CD14-positive monocyte (primary cell): ENCODE data around the gene TCF25. TPM values are rescaled to one million over a fixed set of nuclear protein-coding genes. Genes with fewer than 3 reads are reported as not detected.

Source experiments
- DNase-seq, 3 donors: peaks; one replicate each; pipeline ENCODE4 v3.0.0-alpha.2; 2011 to 2022
- H2AFZ ChIP-seq: 2 replicates; pipeline ENCODE4 v1.6.0; 2012; ENCODE audit warnings: mild to moderate bottlenecking, low read depth, low read length, inconsistent platforms; ENCODE audit not compliant: insufficient read depth, poor library complexity, severe bottlenecking
- H3K27ac ChIP-seq, 2 donors: 1 replicate in 1 of 2; 2 replicates in 1 of 2; pipeline ENCODE4 v1.5.1; 2012 to 2013; ENCODE audit warnings: low read length in 2 of 2, control low read depth in 1 of 2, inconsistent platforms in 1 of 2, low read depth in 1 of 2, mild to moderate bottlenecking in 1 of 2
- H3K27me3 ChIP-seq, 2 donors: one replicate each; pipeline versions ENCODE4 v1.6.0 to v1.6.1; 2011 to 2013; ENCODE audit warnings: low read length in 2 of 2; ENCODE audit not compliant: control insufficient read depth in 2 of 2, insufficient read depth in 2 of 2
- H3K36me3 ChIP-seq, 2 donors: replicated peaks in 1 of 2; 1 replicate in 1 of 2; 2 replicates in 1 of 2; pipeline versions ENCODE4 v1.5.1 to v1.6.1; 2012 to 2013; ENCODE audit warnings: low read length in 2 of 2, control low read depth in 1 of 2, inconsistent platforms in 1 of 2, mild to moderate bottlenecking in 1 of 2; ENCODE audit not compliant: insufficient read depth in 2 of 2, control insufficient read depth in 1 of 2
- H3K4me1 ChIP-seq, 2 donors: 1 replicate in 1 of 2; 2 replicates in 1 of 2; pipeline versions ENCODE4 v1.5.1 to v1.6.1; 2012 to 2013; ENCODE audit warnings: low read length in 2 of 2, control low read depth in 1 of 2, inconsistent platforms in 1 of 2, mild to moderate bottlenecking in 1 of 2, moderate library complexity in 1 of 2; ENCODE audit not compliant: insufficient read depth in 2 of 2, control insufficient read depth in 1 of 2
- H3K4me2 ChIP-seq: replicated peaks from 2 replicates; pipeline ENCODE3; 2012; ENCODE audit warnings: low read length, moderate library complexity, mild to moderate bottlenecking; ENCODE audit not compliant: poor library complexity, severe bottlenecking; ENCODE audit errors: extremely low read depth
- H3K4me3 ChIP-seq, 3 experiments: fragments of 200-600 bp in 1 of 3; sonication (generic) in 1 of 3; replicated peaks in 1 of 3; 1 replicate in 2 of 3; 2 replicates in 1 of 3; pipeline ENCODE4 v1.5.1; 2011 to 2013; ENCODE audit warnings: low read length in 3 of 3, mild to moderate bottlenecking in 3 of 3, control low read depth in 2 of 3, low read depth in 2 of 3, inconsistent platforms in 1 of 3, moderate library complexity in 1 of 3
- H3K79me2 ChIP-seq: 2 replicates; pipeline ENCODE4 v1.6.0; 2012; ENCODE audit warnings: mild to moderate bottlenecking, control low read depth, inconsistent platforms, low read length, moderate library complexity; ENCODE audit not compliant: insufficient read depth
- H3K9ac ChIP-seq: 2 replicates; pipeline ENCODE4 v1.6.0; 2017; ENCODE audit warnings: low read length, mild to moderate bottlenecking; ENCODE audit not compliant: insufficient read depth, poor library complexity, severe bottlenecking
- H3K9me3 ChIP-seq, 2 donors: replicated peaks in 1 of 2; 1 replicate in 1 of 2; 2 replicates in 1 of 2; pipeline versions ENCODE4 v1.5.1 to v1.6.1; 2012 to 2013; ENCODE audit warnings: low read length in 2 of 2, control low read depth in 1 of 2; ENCODE audit not compliant: control insufficient read depth in 1 of 2, insufficient read depth in 1 of 2
- H4K20me1 ChIP-seq: 2 replicates; pipeline ENCODE4 v1.6.0; 2012; ENCODE audit warnings: mild to moderate bottlenecking, low read length, control low read depth, moderate library complexity; ENCODE audit not compliant: insufficient read depth
- H3K27ac Mint-ChIP-seq, 7 donors: one replicate each; pipeline ENCODE4 v1.8.0; 2020; ENCODE audit warnings: mild to moderate bottlenecking in 7 of 7, mixed read lengths in 7 of 7, moderate library complexity in 6 of 7, inconsistent platforms in 2 of 7
- H3K27me3 Mint-ChIP-seq, 3 donors: one replicate each; pipeline ENCODE4 v1.8.0; 2021 to 2022; ENCODE audit warnings: low read depth in 3 of 3, mild to moderate bottlenecking in 3 of 3, mixed read lengths in 3 of 3, moderate library complexity in 3 of 3, inconsistent platforms in 1 of 3
- H3K36me3 Mint-ChIP-seq, 2 donors: one replicate each; pipeline ENCODE4 v1.8.0; 2020; ENCODE audit warnings: mixed read lengths in 2 of 2, inconsistent platforms in 1 of 2, mild to moderate bottlenecking in 1 of 2
- H3K4me1 Mint-ChIP-seq: one replicate; pipeline ENCODE4 v1.8.0; 2020; ENCODE audit warnings: mild to moderate bottlenecking, mixed read lengths
- H3K4me3 Mint-ChIP-seq, 2 donors: one replicate each; pipeline ENCODE4 v1.8.0; 2020; ENCODE audit warnings: mild to moderate bottlenecking in 2 of 2, mixed read lengths in 2 of 2, moderate library complexity in 1 of 2
- H3K9me3 Mint-ChIP-seq, 7 donors: one replicate each; pipeline ENCODE4 v1.8.0; 2020 to 2022; ENCODE audit warnings: mixed read lengths in 7 of 7, mild to moderate bottlenecking in 6 of 7, moderate library complexity in 6 of 7, inconsistent platforms in 2 of 7
- CTCF ChIP-seq: fragments of 200-600 bp; IDR thresholded peaks from one replicate; pipeline ENCODE4 v1.8.0; 2022; ENCODE audit warnings: antibody characterized with exemption, mild to moderate bottlenecking
- WGBS: methylation state at CpG from one replicate; pipeline ENCODE4 v1.1.5; 2013; ENCODE audit warnings: missing lambda C conversion rate; ENCODE audit not compliant: insufficient coverage; 5-methylcytosine and 5-hydroxymethylcytosine counted together
- intact Hi-C, 2 donors: fragments of 100-400 bp; cut with micrococcal nuclease; formaldehyde crosslinking; loops; one replicate each; pipeline versions ENCODE4 v1.15.0 to v1.15.1; 2023
- polyA plus RNA-seq, 3 donors: library from polyadenylated mRNA; depleted of rRNA in 1 of 3; unstranded in 2 of 3; stranded (reverse) in 1 of 3; fragments of 300-500 nt in 2 of 3; fragments of >200 nt in 1 of 3; fragmentation: Illumina TruSeq in 2 of 3; gene quantifications; 1 replicate in 2 of 3; 2 replicates in 1 of 3; pipeline ENCODE4 v1.2.3, GENCODE V29; 2012 to 2021

Gene TCF25
- polyA plus RNA-seq, 3 donors = 98.0 to 231 (median 114) TPM

DNA sequence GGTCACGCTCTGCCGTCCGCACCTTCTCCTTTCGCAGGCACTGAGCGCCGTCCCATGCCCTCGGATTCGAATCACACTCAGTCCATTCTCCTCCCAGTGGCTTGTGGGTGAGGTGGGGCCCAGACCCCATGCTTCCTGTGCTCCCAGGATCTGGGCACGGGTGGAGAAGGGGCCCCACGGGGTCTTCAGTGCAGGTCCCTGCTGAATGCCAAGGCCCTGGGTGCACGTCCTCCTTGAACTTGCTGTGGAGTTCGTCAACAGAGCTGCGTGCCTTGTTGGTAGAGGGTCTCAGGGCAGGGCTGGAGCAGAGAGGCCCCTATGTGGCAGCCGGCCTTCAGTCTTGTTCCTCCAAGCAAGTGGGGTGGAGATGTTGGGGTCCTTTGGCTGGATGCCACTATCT, 38.0 kb downstream of the TCF25 start:
- no peak overlapping the region for H3K4me2 ChIP-seq
- no peaks in the 10 kb centered on the region for H3K79me2 ChIP-seq
- peaks cover 27 to 37% of the 10 kb centered on the region in 2 donors for H3K36me3 ChIP-seq
- WGBS = 94% methylated on average over 8 of the region's 14 CpGs
- Mint-ChIP-seq H3K36me3 (peaks cover 26 to 51% of the 10 kb centered on the region in 2 donors), H3K9me3 (peaks cover 0 to 7% (median 1%) of the 10 kb centered on the region in 7 donors), H3K4me1 (peaks cover 7% of the 10 kb centered on the region), H3K27me3 (peaks cover 1 to 8% (median 4%) of the 10 kb centered on the region in 3 donors), H3K27ac (no peak overlapping the region), H3K4me3 (no peak overlapping the region)
- H2AFZ ChIP-seq = no peak overlapping the region
- no peak for TF ChIP-seq CTCF
- no peaks in the 10 kb centered on the region for H3K27me3 ChIP-seq
- intact Hi-C loops = no loop called here
- H3K9ac ChIP-seq = no peak overlapping the region
- DNase-seq = no peak
- H3K4me3 ChIP-seq = no peak overlapping the region
- no peak overlapping the region for H3K27ac ChIP-seq
- H4K20me1 ChIP-seq = peaks cover 65% of the 10 kb centered on the region
- peaks cover 0 to 7% of the 10 kb centered on the region in 2 donors for H3K4me1 ChIP-seq
- H3K9me3 ChIP-seq = peaks cover 0 to 6% of the 10 kb centered on the region in 2 donors

DNA sequence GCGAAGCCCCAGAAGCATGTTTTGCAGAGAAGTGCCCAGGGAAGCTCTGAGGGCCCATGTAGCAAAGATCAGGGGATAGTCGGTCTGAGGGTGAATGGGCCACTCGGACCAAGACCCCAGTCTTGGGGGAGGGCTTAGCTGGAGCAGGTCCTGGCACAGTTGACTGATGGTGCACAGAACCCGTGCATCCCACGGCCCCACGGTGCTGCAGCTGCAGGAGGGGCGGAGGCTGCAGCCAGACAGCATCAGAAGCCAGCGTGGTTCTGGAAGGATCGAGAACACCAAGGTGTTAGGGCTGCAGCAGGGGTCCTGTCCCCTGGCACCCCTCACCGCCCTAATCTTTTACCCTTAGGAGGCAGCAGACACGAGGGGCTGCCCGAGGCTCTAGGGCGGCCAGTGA, 38.8 kb downstream of the TCF25 start:
- Histone ChIP-seq H3K9ac (no peak overlapping the region), H3K4me2 (no peak overlapping the region), H3K4me3 (no peak overlapping the region), H3K4me1 (peaks cover 0 to 7% of the 10 kb centered on the region in 2 donors), H4K20me1 (peaks cover 57% of the 10 kb centered on the region), H3K9me3 (no peaks in the 10 kb centered on the region), H3K27ac (no peak overlapping the region), H3K79me2 (no peaks in the 10 kb centered on the region), H2AFZ (no peak overlapping the region), H3K27me3 (no peaks in the 10 kb centered on the region), H3K36me3 (peaks cover 19 to 29% of the 10 kb centered on the region in 2 donors)
- no peak overlapping the region for H3K4me3 Mint-ChIP-seq
- H3K9me3 Mint-ChIP-seq = peaks cover 0 to 2% (median 0%) of the 10 kb centered on the region in 7 donors
- no peak for DNase-seq
- H3K27ac Mint-ChIP-seq = no peak overlapping the region
- H3K4me1 Mint-ChIP-seq = peaks cover 7% of the 10 kb centered on the region
- H3K27me3 Mint-ChIP-seq = peaks cover 1 to 15% (median 6%) of the 10 kb centered on the region in 3 donors
- no peak for TF ChIP-seq CTCF
- intact Hi-C loops = no loop called here
- WGBS = 97% methylated on average over 13 of the region's 13 CpGs
- H3K36me3 Mint-ChIP-seq = peaks cover 18 to 43% of the 10 kb centered on the region in 2 donors
